ENCODE results near the gene MPV17L. TPM values are rescaled to one million over a fixed set of nuclear protein-coding genes. Genes with fewer than 3 reads are reported as not detected.
"Not testable (repeated sequence)": the region's sequence is repeated elsewhere in the genome, so short reads cannot be mapped to it uniquely, and the experiment has no call there.

MPV17L gene
- total RNA-seq, 1 donor from 2014 or later, result 7.0 TPM

DNA sequence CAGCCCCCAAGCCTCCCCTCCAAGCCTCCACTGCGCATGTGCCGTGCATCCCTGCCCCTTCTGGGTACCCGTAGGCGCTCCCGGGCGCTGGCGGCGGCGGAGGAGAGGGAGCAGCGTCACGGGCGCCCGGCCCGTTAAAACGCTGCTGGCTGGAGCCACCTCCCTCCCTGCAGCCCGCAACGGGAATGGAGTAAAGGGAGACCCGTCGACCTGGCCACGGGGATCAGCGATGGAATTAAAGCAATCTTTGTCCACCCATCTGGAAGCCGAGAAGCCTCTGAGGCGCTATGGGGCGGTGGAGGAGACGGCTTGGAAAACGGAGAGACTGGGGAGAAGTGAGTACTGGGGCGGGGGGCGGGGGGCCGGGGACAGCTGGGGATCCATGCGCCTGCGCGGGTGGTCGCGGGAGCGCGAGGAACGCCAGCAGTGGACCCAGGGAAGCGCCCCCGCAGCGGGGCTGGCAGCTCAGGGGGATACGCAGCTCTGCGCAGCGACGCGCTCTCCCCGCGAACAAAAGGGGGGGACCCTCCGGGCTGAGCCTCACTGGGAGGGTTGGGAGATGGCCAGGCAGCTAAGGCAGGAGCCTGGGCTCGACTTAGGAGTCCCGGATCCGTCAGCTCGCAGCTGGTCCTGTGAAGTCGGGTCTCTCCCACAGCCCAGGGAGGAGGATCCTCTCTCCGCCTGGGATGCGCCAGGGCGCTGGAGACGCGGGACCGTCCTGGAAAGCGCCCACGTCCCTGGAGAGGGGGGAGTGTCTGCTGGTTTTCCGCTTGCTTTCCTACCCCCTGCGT, 39.1 kb downstream of the MPV17L start, which contains the start of gene BMERB1:
Gene BMERB1, plus strand, starts transcription at position 164 of the 791 bp plus-strand sequence. Its CDS starts 66 bp downstream, at position 230.
- no peaks in the 10 kb centered on the region for H3K36me3 ChIP-seq
- peak within 1 kb of the TSS; percentile 76 for H3K27ac ChIP-seq (replicated peaks)
- H3K9me3 ChIP-seq (replicated peaks), result no peaks in the 10 kb centered on the region
- peaks cover 11% of the 10 kb centered on the region for H3K27me3 ChIP-seq (ENCODE audit: low read depth)
- peak within 1 kb of the TSS; percentile 90 for H3K4me3 ChIP-seq
- peak; percentile 74 for DNase-seq
- peaks cover 28% of the 10 kb centered on the region for H3K4me1 ChIP-seq
- TF ChIP-seq, protein P1, sequence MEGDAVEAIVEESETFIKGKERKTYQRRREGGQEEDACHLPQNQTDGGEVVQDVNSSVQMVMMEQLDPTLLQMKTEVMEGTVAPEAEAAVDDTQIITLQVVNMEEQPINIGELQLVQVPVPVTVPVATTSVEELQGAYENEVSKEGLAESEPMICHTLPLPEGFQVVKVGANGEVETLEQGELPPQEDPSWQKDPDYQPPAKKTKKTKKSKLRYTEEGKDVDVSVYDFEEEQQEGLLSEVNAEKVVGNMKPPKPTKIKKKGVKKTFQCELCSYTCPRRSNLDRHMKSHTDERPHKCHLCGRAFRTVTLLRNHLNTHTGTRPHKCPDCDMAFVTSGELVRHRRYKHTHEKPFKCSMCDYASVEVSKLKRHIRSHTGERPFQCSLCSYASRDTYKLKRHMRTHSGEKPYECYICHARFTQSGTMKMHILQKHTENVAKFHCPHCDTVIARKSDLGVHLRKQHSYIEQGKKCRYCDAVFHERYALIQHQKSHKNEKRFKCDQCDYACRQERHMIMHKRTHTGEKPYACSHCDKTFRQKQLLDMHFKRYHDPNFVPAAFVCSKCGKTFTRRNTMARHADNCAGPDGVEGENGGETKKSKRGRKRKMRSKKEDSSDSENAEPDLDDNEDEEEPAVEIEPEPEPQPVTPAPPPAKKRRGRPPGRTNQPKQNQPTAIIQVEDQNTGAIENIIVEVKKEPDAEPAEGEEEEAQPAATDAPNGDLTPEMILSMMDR (IDR thresholded peaks at IDR 0.05; ENCODE audit: borderline replicate concordance), result no peak
- intact Hi-C loops (cut with micrococcal nuclease), result no loop called here

DNA sequence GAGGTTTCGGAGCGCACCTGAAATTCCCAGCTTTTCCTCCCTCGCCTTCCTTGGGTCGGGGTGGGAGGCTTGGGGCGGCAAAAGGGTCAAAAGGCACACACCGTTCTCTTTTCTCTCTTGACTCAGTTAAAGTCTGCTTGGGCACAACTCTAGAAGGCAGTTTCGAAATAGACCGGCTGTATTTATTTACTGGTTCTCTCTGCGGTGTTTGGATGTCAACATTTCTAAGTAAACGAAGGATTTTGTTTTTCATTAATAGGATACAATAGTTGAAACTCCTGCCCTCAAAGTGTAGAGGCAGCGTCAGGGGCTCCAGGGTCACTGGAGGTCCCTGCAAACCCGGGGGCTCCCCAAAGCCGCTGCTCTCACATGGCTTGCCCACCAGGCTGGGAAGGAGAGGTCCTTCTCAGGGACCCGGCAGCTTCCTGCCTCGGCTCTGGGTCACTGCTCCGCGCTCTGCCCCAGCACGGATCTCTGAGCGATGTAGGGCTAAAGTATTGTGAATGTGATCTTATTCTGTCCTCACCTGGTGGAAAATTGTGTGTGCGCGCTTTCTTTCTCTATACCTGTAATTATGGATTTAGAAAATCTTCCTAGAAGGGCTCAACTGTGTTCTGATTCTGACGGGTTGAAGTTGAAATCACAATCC, 39.8 kb downstream of the MPV17L start:
- DNase-seq, result no peak
- Histone ChIP-seq H3K27me3 (ENCODE audit: low read depth) (peaks cover 11% of the 10 kb centered on the region), H3K27ac (replicated peaks) (peak overlapping the region; percentile 76), H3K4me3 (peak overlapping the region; percentile 90), H3K9me3 (replicated peaks) (no peaks in the 10 kb centered on the region), H3K36me3 (no peaks in the 10 kb centered on the region), H3K4me1 (peaks cover 35% of the 10 kb centered on the region)
- TF ChIP-seq, protein P1 (IDR thresholded peaks at IDR 0.05; ENCODE audit: borderline replicate concordance), result no peak
- intact Hi-C loops (cut with micrococcal nuclease), result no loop called here

DNA sequence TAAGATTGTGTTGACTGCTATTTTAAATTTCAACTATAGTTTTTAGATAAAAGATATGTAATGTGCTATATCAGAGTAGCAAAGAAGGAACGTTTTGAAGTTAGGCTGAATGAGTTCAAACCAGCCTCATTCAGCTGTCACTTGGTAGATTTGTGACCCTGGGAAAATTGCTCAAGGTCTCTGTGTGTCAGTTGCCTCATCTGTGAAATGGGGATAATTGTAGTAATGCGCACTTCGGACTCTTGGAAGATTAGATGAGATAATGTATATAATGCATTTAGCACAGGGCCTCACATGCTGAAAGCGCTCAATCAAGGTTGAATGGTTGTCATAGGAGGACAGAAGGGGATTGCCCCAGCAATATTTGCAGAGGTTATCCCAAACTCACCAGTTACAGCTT, 43.5 kb downstream of the MPV17L start:
- Histone ChIP-seq H3K27me3 (ENCODE audit: low read depth) (peaks cover 8% of the 10 kb centered on the region), H3K36me3 (no peaks in the 10 kb centered on the region), H3K9me3 (replicated peaks) (no peaks in the 10 kb centered on the region), H3K4me3 (no peak overlapping the region), H3K27ac (replicated peaks) (no peak overlapping the region), H3K4me1 (peaks cover 35% of the 10 kb centered on the region)
- no peak for DNase-seq
- TF ChIP-seq, protein P1 (IDR thresholded peaks at IDR 0.05; ENCODE audit: borderline replicate concordance), result no peak
- intact Hi-C loops (cut with micrococcal nuclease), result no loop called here

DNA sequence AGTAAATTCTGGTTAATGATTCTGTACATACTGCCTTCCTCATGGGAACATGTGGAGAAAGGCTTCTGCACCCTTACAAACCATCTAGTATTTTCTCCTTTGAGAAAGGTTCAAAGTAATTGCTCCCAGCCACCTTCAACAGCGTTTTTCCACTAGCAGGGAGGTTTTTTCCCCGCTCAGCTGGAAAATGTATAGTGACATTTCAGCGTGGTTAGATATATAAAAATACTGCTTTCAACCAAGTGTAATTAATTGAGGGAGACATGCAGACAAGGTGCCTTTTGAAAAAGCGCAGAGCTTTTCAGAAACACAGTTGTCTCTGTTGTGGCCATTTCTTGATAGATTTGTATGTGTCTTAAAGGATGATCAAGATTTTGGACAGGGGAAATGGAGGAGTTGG, 44.0 kb downstream of the MPV17L start:
- peak overlapping the region; percentile 41 for H3K27ac ChIP-seq (replicated peaks)
- peaks cover 31% of the 10 kb centered on the region for H3K4me1 ChIP-seq
- TF ChIP-seq, protein P1 (IDR thresholded peaks at IDR 0.05; ENCODE audit: borderline replicate concordance), result no peak
- H3K4me3 ChIP-seq, result no peak overlapping the region
- DNase-seq, result no peak
- no peaks in the 10 kb centered on the region for H3K36me3 ChIP-seq
- no peaks in the 10 kb centered on the region for H3K9me3 ChIP-seq (replicated peaks)
- intact Hi-C loops (cut with micrococcal nuclease), result no loop called here
- peaks cover 5% of the 10 kb centered on the region for H3K27me3 ChIP-seq (ENCODE audit: low read depth)

DNA sequence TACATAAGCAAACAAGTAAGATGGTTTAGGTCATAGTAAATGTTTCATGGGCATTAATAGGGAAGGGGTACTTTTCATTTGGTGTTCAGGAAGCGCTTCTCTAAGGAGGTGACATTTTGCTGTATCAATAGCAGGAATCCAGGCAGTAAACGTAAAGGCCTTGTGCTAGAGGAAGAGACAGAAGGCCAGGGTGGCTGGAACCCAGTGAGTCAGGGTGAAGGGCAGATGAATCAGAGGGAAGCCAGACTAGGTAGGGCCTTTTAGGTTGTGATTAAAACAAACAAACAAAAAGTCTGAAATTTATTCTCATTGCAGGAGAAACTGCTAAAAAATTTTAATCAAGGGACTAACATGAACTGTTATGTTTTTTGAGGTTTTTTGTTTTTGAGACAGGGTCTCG, 45.3 kb downstream of the MPV17L start:
- no peak overlapping the region for H3K27ac ChIP-seq (replicated peaks)
- intact Hi-C loops (cut with micrococcal nuclease), result loop anchor here (10.0 kb wide), 2 partner anchors 114 to 284 kb away; no protein-coding TSS in a partner anchor
- peaks cover 18% of the 10 kb centered on the region for H3K4me1 ChIP-seq
- TF ChIP-seq, protein P1 (IDR thresholded peaks at IDR 0.05; ENCODE audit: borderline replicate concordance), result no peak
- H3K27me3 ChIP-seq (ENCODE audit: low read depth), result no peaks in the 10 kb centered on the region
- peaks cover 6% of the 10 kb centered on the region for H3K9me3 ChIP-seq (replicated peaks)
- no peaks in the 10 kb centered on the region for H3K36me3 ChIP-seq
- no peak for DNase-seq
- H3K4me3 ChIP-seq, result no peak overlapping the region

DNA sequence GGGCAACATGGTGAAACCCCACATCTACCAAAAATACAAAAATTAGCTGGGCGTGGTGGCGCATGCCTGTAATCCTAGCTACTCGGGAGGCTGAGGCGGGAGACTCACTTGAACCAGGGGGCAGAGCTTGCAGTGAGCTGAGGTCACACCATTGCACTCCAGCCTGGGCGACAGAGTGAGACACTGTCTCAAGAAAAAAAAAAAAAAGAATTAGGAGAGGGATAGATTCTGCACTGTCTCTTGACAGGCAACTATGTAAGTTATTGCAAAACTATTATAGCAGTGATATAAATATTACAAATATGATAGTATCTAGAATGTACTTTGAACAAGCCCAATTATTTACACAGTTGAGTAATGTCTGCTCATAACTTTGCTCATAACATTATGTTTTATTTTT, 46.6 kb downstream of the MPV17L start:
- intact Hi-C loops (cut with micrococcal nuclease), result loop anchor here (10.0 kb wide), 2 partner anchors 113 to 283 kb away; no protein-coding TSS in a partner anchor
- peaks cover 18% of the 10 kb centered on the region for H3K4me1 ChIP-seq
- not testable (repeated sequence) for H3K9me3 ChIP-seq (replicated peaks); DNase-seq; H3K36me3 ChIP-seq; H3K27me3 ChIP-seq (ENCODE audit: low read depth); H3K4me3 ChIP-seq; H3K27ac ChIP-seq (replicated peaks)

Data from left ventricle myocardium inferior (tissue), 1 donor.